Skin epidermis (tissue), 12 donors: ENCODE results near the gene ANKRD44.
"Not testable (repeated sequence)": the region's sequence is repeated elsewhere in the genome, so short reads cannot be mapped to it uniquely, and the experiment has no call there.

Experiments used
- H3K27ac ChIP-seq, 21 experiments: fragments of 200-600 bp; sonication (generic) in 11 of 21; one replicate each; pipeline ENCODE4 v1.5.0; 2020; ENCODE audit warnings: mild to moderate bottlenecking in 3 of 21, inconsistent platforms in 2 of 21, moderate library complexity in 2 of 21
- H3K4me3 ChIP-seq, 7 experiments: fragments of 200-600 bp; sonication (generic) in 2 of 7; one replicate each; pipeline ENCODE4 v1.5.0; 2020; ENCODE audit warnings: inconsistent platforms in 2 of 7, mild to moderate bottlenecking in 2 of 7, moderate library complexity in 1 of 7

ANKRD44 gene

GRCh38 chr2:197310271-197310985 lies at the start of gene ANKRD44:
ANKRD44 (minus strand) TSS chr2:197310780; CDS start chr2:197310604, 176 bp downstream.
- Histone ChIP-seq H3K27ac (peak within 1 kb of the TSS; percentile 31 to 99 (median 82)), H3K4me3 (peak within 1 kb of the TSS; percentile 50 to 62 (median 59))

- Histone ChIP-seq H3K4me3 (no peak overlapping the region), H3K27ac (peak overlapping the region in 1 of 21 experiments; percentile 6)
These were observed 49.3 kb upstream of the ANKRD44 start for GRCh38 chr2:197359859-197360258.

GRCh38 chr2:197358931-197359330 lies 48.4 kb upstream of the ANKRD44 start:
- H3K27ac ChIP-seq = no peak overlapping the region
- no peak overlapping the region for H3K4me3 ChIP-seq

GRCh38 chr2:197357986-197358385 lies 47.4 kb upstream of the ANKRD44 start:
- Histone ChIP-seq H3K4me3 (no peak overlapping the region), H3K27ac (no peak overlapping the region)

- Histone ChIP-seq H3K27ac (no peak overlapping the region), H3K4me3 (no peak overlapping the region)
These were observed 45.6 kb upstream of the ANKRD44 start for GRCh38 chr2:197356136-197356535.

GRCh38 chr2:197354169-197354558 lies 43.6 kb upstream of the ANKRD44 start:
- Histone ChIP-seq H3K4me3 (no peak overlapping the region), H3K27ac (no peak overlapping the region)

- no peak overlapping the region for H3K27ac ChIP-seq
- no peak overlapping the region for H3K4me3 ChIP-seq
These were observed 43.0 kb upstream of the ANKRD44 start for GRCh38 chr2:197353393-197354168.

GRCh38 chr2:197349699-197350098 lies 39.1 kb upstream of the ANKRD44 start:
- Histone ChIP-seq H3K4me3 (no peak overlapping the region), H3K27ac (no peak overlapping the region)

GRCh38 chr2:197348721-197349360 lies 38.3 kb upstream of the ANKRD44 start:
- Histone ChIP-seq H3K4me3 (no peak overlapping the region), H3K27ac (no peak overlapping the region)

- H3K4me3 ChIP-seq = no peak overlapping the region
- no peak overlapping the region for H3K27ac ChIP-seq
These were observed 35.3 kb upstream of the ANKRD44 start for GRCh38 chr2:197345846-197346370.

GRCh38 chr2:197343968-197344367 lies 33.4 kb upstream of the ANKRD44 start:
- not testable (repeated sequence) for H3K4me3 ChIP-seq, H3K27ac ChIP-seq

GRCh38 chr2:197340591-197340990 lies 30.0 kb upstream of the ANKRD44 start:
- no peak overlapping the region for H3K27ac ChIP-seq
- no peak overlapping the region for H3K4me3 ChIP-seq

- H3K4me3 ChIP-seq = no peak overlapping the region
- H3K27ac ChIP-seq = no peak overlapping the region
These were observed 29.1 kb upstream of the ANKRD44 start for GRCh38 chr2:197339496-197340220.

GRCh38 chr2:197339016-197339415 lies 28.4 kb upstream of the ANKRD44 start:
- Histone ChIP-seq H3K4me3 (no peak overlapping the region), H3K27ac (no peak overlapping the region)

GRCh38 chr2:197332641-197333040 lies 22.1 kb upstream of the ANKRD44 start:
- no peak overlapping the region for H3K4me3 ChIP-seq

GRCh38 chr2:197328461-197328860 lies 17.9 kb upstream of the ANKRD44 start:
- H3K27ac ChIP-seq = peak overlapping the region in 3 of 21 experiments; percentile 39 to 72 (median 65)
- no peak overlapping the region for H3K4me3 ChIP-seq

More at GRCh38 chr2:197332641-197333040, 22.1 kb upstream of the ANKRD44 start:
- no peak overlapping the region for H3K27ac ChIP-seq

GRCh38 chr2:197327472-197328098 lies 17.0 kb upstream of the ANKRD44 start:
- H3K4me3 ChIP-seq = no peak overlapping the region
- H3K27ac ChIP-seq = peak overlapping the region in 5 of 21 experiments; percentile 1 to 72 (median 63)

- Histone ChIP-seq H3K4me3 (no peak overlapping the region), H3K27ac (peak overlapping the region in 4 of 21 experiments; percentile 3 to 72 (median 64))
These were observed 16.5 kb upstream of the ANKRD44 start for GRCh38 chr2:197327073-197327471.

- no peak overlapping the region for H3K4me3 ChIP-seq
- H3K27ac ChIP-seq = peak overlapping the region in 1 of 21 experiments; percentile 3
These were observed 14.2 kb upstream of the ANKRD44 start for GRCh38 chr2:197324801-197325200.
